ENCODE results near the gene TYMP.
A peak's percentile ranks its signal among the peaks of the same experiment; 100 is the strongest.

Gene TYMP, protein sequence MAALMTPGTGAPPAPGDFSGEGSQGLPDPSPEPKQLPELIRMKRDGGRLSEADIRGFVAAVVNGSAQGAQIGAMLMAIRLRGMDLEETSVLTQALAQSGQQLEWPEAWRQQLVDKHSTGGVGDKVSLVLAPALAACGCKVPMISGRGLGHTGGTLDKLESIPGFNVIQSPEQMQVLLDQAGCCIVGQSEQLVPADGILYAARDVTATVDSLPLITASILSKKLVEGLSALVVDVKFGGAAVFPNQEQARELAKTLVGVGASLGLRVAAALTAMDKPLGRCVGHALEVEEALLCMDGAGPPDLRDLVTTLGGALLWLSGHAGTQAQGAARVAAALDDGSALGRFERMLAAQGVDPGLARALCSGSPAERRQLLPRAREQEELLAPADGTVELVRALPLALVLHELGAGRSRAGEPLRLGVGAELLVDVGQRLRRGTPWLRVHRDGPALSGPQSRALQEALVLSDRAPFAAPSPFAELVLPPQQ

DNA sequence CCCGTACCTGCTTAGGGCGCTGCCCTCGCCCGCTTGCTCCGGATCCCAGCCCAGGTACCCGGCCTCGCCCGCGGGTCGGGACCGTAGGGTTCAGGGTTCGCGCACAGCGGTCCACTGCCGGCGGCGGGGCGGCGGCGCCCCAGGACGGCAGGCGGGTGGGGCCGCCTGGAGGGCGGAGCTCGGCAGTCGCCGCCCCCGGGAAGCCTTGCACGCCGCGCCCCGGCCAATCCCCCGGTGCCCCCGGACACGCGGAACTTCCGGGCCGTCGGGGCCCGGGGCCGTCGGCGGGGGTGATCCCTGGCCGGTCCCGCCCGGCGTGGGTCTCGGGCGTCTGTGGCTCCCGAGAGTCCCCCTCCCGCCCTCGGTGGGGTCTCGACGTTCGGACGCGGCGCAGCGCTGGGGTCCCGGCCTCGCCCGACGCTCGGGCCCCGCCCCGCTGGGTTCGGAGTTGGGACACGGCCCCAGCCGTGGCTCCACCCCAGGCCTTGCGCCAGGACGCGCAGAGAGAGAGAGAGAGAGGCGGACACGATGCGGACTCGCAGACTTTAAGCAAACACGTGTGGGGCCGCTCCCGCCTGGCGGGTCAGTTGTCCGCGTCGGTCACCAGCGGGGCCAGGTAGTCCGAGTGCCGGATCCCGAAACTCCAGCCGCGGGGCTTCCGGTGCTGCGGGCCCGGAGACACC, at the start of gene TYMP:
Gene TYMP (minus strand): TSS at position 116 of the 683 bp plus-strand sequence. CDS start 303 bp downstream, outside the sequence.
- DNase-seq, result peak; percentile 77 to 79

DNA sequence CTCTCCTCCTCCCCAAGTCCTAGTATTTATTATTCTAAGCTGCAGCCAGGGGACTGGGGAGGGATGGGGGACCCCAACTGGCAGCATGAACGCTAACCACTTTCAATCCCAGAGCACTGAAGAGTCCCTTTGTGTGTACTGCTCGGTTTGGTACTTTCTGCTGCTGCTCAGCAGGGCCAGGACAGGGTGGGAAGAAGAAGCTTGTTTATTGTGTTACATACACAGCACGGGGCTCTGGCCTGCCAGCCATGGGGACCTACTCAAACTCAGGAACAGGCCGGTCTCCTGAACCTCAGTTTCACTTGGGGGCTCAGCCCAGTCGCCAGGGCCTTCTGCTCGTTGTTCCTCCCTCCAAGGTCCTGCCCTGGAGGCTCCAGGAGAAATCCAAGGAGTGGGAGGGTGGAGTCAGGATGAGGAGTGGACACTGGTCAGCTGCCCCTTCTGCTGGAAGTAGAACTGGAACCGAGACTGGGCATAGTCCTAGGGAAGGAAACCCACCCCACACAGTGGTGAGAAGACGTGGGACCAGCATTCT, 49.0 kb upstream of the TYMP start:
- DNase-seq, result no peak

DNA sequence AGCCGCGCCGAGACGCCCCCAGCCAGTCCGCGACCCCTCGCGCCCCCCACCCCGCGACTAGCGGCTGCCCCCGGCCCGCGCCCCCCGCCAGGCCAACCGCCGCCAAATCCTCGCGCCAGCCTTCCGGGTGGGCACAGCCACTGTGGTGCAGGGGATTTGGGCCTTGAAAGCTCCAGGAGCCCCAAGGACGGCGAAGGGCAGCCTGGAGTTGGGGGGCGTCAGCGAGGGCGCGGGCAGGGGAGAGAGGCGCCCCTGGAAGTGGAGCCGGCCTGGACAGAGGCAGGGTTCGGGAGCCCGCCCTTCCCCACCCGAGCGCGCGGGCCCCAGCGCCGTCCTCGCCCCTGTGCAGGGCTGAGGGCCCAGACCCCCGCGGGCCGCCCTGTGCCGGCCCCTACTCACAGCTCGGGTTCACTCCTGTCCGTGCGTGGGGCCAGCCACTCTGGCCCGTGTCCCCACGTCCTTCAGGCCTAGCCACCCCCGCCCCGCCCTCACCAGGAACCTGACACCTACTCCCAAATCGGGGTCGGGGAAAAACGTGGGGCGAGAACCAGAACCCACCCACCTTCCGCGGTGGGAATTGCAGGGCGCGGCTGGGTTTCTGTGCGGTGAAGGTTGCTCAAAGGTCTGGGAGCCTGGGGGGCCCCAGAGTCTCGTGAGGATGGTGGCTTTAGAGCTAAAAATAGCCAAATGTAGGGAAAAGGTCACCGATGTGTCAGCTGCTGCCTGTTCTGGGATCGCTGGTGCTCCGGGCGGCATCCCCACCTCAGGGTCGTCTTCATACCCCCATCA, 48.4 kb upstream of the TYMP start, which contains the start of gene CPT1B:
Gene CPT1B (minus strand): TSS at position 441 of the 789 bp plus-strand sequence. CDS start 512 bp downstream, outside the sequence.
- no peak for DNase-seq

DNA sequence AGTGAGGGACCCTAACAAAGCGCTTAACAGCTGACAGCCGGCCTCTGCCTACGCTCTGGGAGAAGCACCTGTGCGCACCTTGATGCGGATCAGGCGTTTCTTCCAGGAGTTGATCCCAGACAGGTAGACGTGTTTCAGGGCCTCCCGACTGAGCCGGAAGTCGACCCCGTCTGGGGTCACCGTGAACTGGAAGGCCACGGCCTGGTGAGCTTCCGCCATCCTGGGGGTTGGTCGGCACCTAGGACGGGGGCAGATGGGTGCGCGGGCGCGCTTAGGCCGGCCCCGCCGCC, 47.8 kb upstream of the TYMP start:
- no peak for DNase-seq

DNA sequence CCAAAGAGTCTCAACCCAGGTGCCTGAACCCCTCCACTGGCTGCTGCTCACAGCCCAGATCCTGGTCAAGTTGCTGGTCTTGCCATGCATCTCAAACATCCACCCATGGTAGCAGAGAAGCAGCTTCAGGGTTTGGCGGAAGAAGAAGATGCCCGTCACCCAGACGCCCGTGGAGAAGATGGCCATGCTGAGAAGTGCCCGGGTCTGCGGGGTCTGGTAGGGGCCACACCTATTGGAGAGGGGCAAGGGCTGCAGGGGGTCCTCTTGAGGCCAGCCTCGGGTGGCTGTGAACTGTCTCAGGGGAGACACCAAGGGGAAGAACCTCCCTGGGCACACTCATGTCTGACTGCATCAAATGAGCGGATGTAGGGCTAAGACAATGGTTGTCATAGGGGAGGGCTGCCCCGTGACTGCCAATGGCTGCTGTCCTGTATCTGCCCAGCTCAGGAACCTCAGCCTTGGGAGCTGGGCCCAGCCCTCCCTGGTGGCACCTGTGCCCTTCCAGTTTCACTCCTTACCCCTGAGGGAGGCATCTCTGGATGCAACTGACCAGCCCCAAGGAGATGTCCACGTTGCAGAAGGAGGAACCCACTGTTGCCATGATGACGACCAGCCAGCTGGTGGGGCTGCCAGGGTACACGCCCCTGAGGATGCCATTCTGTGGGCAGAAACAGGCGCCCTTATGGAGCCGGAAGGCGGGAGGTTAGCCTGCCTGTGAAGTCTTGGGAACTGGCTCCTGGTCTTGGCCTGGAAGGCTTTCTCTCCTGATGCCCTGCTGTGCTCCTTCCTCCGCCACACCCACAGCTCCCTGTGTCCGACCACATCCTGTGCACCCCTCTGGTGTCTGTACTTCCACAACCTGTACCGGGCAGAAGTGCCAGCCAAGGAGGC, 47.2 kb upstream of the TYMP start:
- no peak for DNase-seq

DNA sequence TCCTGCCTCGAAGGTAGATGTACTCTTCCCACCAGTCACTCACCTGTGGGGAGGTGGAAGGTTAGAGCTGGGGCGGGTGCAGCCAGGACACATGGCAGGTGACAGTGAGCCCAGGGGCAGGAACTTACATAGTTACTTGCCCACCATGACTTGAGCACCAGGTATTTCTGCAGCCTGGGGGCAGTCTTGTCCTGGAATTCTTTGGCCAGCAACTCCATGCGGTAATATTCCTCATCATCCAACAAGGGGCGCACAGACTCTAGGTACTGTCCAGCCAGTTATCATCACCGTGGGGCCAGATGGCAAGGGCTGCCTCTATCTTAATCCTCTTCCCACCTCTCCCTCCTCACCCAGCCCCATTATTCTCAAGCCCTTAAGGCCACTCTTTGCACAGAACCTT, 46.3 kb upstream of the TYMP start:
- no peak for DNase-seq

DNA sequence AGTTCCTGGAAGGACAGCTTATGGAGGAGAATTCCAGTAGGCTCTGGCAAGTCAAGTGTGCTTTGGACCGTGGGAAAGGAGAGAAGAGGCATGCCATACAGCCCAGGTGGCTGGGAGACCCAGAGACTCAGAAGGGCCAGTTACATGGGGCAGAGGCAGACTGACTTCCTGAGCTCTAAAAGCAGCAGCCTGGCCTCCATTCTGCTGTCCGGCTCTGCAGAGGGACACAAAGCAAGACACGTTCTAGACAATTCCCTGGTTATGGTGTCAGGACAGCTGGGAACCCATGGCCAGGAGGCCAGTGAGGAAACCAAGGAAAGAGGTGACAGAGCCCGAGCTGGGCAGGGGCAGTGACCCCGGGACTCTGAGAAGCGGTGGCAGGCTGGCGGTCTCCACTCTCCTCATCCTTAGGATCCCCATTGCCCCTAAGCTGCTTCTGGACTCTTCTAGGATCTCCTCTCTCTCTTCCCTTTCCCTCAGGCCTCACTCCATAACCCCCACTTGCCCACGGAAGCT, 45.7 kb upstream of the TYMP start:
- no peak for DNase-seq

DNA sequence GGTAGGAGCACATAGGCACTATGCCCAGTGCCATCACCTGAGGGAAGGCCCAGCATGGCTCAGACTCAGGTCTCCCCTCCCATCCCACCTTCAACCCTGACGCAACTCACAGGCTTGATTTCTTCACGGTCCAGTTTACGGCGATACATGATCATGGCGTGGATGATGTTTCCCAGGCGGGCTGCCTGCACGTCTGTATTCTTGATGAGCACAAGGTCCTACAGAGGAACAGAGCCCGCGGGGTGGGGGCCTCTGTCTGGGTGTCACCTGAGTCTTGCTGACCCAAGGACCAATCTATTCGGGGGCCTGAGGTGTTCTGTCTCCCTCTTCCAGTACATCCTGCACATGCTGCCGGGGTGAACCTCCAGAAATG, 44.6 kb upstream of the TYMP start:
- no peak for DNase-seq

DNA sequence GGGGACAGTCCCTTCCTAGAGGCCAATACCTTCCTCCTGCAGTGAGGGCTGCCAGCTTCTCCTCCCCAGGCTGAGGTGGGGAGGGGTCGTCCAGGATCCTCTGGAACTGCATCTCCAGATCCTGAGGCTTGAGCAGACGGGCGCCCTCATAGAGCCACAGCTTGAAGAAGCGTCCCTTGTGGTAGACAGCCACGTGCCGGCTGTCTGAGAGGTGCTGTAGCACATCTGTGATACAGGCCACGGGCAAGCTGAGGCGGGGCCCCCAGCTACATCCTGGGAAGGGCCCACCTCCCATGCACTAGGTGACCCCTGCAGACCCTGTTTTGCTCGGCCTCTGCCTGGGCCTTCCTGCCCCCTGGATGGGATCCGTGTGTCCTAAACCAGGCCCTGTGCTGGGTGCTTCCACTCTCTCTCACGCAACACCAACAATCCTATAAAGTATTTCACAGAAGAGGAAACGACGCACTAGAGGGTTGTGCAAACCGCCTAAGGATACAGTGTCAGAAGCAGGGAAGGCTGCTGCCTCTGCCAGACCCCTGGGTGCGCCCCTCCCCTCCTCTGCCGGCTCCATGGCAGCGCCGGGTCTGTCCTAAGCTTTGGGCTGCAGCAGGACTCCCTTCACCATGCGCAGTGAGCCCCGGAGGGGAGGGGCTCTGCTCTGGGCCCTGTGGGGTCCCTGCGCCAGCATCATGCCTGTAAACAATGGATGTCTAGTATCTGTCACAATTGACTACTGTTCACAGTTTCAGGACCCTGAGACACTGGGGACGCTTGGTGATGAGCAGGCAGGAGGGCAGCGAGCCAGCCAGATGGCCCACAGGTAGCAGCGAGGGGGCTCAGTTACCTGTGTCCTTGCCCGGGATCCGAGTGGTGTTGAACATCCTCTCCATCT, 43.9 kb upstream of the TYMP start:
- no peak for DNase-seq

DNA sequence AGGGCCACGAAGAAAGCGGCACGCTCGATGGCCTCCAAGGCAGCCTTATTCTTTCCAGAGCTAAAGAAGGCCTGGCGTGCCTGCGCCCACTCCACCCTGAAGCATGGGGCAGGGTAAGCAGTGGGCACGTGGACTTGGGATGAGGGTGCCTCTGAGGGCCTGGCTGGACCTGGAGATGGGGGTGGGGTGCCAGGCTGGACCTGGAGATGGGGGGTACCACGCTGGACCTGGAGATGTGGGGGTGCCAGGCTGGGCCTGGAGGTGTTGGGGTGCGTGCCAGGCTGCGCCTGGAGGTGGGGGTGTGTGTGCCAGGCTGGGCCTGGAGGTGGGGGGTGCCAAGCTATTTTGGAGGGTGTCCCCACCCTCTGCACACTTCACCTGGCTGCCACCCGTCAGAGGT, 43.2 kb upstream of the TYMP start:
- no peak for DNase-seq

DNA sequence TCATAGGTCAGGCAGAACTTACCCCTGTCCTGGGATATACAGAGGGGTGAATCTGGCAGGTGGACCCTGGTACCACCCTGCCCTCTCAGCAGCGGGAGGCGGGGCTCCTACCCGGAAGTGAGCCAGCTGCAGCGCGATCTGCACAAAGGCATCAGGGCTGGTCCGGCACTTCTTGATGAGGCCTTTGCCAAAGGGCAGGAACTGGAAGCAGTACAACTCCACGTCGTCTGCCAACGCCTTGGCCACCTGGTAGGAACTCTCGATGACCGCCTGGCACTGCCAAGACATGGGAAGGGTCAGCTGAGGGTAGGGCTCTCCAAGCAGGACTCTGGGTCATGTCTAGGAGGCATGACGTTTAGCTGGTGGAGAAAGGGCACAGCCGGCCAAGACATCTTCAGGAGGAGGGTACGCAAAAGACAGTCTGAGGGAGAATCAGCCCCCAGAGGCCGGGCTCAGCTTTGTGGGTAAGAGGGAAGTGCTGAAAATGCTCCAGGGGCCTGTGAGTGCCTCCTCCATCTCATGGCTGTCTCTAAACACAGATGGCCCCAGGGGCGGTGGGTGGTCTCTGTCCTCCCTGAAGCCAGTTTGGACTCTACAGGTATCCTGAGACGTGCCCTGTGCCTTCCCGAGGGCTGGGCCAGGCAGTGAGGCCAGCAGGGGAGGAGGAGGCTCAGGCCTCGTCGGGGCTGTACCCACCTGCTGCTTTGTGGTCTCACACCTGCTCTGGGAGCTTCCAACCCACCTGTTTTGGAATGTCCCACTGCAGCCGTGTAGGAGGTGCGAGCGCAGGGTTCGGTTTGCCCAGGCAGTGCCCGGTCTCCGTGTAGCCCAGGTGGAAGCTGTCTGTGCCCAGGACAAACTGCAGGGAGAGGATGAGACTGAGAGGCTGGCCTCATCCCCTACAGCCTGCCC, 41.7 kb upstream of the TYMP start:
- DNase-seq, result no peak

DNA sequence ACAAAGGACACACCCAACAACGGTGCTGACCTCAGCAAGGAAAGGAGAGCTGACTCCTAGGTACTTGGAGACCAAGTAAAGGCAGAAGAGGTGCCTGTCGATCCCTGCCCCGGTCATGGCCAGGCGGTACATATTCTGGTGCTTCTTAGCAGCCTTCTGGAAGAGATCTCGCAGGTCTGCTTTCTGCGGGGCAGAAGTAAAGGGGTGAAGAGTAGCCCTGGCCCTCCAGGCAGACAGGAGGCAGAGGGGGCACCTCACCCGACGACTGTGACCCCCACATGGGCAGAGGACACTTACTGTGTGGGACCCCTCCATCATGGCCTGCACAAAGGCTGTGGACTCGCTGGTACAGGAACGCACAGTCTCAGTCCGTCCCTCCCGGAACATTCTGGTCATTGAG, 41.0 kb upstream of the TYMP start:
- no peak for DNase-seq

DNA sequence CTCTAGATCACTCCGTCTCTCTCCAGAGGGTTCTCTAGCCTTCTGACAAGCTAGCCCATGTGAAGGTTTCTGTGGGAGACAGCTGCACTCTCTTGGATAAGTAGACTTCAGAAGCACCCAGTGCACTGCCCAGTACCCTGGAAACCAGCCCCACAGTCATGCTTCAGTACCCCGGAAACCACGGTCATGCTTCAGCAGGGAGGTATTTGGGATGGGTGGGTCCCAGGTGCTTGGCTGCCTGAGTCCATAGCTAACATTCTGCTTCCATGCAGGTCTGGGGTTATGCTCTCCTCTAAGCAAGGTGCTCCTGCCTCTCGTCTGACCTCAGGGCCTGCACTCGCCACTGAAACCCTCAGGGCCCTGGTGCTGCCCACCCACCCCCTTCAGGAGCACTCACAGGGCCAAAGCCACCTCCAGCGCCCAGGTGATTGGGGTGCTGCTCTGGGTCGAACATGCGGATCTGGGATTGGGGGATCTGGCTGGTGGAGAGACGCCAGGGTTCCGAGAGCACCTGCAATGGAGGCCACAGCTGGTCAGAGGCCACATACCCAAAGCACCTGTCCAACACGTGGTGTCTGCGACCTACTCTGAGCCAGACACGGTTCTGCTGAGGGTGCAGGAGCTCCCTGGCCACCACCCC, 40.2 kb upstream of the TYMP start:
- no peak for DNase-seq

DNA sequence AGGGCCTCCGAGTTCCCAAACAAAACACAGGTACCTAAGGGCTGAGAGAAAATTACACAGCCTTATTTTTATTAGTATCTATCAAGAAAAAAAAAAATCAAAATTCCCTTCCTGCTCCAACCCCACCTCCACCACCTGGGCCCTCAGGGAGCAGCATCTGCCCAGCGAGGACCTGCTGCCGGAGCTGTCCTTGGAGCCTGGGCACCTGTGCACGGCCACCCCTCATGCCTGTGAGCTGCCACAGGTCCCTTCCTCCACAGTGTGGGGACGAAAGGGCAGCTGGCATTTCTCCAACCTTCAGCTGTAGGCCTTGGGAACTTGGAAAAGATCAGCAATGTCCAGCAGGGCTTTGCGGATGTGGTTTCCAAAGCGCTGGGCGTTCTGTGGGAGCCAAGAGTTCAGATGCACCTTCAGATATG, 39.2 kb upstream of the TYMP start:
- DNase-seq, result no peak

DNA sequence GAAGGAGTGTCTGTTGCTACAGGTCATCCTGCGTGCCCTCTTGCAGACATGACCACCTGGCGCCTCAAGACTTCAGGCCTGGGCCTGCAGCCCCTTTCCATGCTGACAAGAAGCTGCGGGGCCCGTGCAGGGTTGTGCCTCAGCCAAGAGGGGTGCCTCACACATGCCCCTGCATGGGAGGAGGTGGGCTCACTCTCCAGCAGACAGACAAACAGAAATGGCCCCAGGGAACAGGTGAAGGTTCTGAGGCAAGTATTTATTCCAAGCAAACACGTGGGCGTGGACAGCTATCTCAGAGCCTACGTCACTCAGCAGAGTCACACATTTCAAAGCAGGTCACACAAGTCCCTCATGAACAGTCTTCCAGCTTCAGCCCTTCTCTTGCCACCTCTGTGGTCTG, 38.8 kb upstream of the TYMP start:
- DNase-seq, result no peak

DNA sequence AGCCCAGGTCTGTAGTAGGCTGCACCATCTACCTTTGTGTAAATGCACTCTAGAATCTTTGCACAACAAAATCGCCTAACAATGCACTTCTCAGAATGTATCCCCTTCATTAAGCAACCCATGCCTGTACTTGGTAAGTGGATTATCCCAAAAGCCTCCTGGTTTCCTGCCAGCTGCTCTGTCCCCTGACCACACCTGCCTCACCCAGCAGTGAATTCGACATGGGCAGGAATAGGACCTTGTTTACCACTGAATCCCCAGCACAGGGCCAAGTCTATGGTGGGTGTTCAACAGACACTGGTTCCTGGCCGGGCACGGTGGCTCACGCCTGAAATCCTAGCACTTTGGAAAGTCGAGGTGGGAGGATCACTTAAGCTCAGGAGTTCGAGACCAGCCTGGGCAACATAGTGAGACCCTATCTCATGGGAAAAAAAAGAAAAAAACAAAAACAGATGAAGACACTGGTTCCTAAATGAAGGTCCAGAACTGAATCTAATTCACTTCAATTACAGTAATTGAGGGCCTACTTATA, 38.0 kb upstream of the TYMP start:
- no peak for DNase-seq

DNA sequence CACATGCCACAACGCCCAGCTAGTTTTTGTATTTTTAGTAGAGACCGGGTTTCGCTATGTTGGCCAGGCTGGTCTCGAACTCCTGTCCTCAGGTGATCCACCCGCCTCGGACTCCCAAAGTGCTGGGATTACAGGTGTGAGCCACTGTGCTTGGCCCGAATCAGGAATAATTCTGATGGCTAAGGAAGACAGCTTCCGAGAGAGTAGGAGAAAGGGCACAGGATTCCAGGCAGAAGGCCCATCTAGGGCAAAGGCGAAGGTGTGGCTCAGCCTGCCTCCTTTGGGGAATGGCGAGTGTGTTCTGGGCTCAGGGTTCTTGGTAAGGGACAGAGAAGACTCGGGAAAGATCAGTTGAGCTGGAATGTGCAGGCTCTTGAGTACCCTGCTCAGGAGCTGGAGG, 34.5 kb upstream of the TYMP start:
- no peak for DNase-seq

DNA sequence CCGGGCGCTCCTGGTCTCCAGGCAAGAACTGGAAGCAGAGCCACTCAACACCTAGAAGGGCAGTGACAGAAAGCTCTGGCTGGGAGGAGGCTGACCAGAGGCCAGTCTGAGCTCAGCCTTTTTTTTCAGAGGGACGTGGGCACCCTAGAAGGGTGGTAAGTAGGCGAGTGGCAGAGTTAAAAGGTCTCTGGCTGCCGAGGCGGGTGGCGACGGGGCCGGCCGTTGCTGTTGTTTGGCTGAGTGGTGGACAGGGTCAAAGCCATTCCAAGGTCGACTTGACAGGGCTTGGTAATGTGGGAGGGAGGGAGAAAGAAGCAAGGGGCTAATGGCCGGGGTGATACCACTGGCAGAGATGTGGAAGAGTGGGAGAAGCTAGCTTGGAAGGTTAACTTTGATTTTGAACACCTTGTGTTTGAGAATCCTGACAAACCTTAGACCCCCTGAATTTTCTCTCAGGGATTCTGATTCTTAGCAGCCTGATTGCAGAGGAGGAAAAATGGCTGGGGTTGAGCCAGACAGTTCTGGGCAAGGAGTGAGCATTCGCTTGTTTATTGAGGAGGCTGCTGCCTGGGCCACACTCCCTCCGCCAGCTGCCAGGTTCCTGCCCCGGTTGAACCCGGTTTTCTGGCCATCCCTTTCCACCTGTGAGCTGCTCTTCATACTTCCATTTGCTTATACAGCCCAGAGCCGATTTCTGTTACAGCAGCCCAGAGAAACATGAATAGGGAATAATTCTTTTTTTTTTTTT, 33.8 kb upstream of the TYMP start:
- no peak for DNase-seq

Data from activated CD4-positive, alpha-beta T cell treated with anti-CD3 and anti-CD28 coated beads, Interleukin-2, amount 50 U/mL, for 48 hours (primary cell).